Tibial nerve (tissue), 4 donors: ENCODE data around the gene ITPRID2. TPM values are rescaled to one million over a fixed set of nuclear protein-coding genes. Genes with fewer than 3 reads are reported as not detected.

Source experiments
- DNase-seq, 2 donors: peaks; one replicate each; pipeline ENCODE4 v3.0.0-alpha.2; 2019; ENCODE audit warnings: low spot score in 2 of 2
- H3K27ac ChIP-seq, 4 donors: fragments of 200-600 bp; sonication (generic) in 3 of 4; one replicate each; pipeline ENCODE4 v1.5.1; 2017 to 2019; ENCODE audit warnings: mild to moderate bottlenecking in 1 of 4
- H3K27me3 ChIP-seq, 2 donors: fragments of 200-600 bp; sonication (generic) in 1 of 2; one replicate each; pipeline versions ENCODE4 v1.5.1 to v1.6.0; 2017 to 2019
- H3K36me3 ChIP-seq, 3 donors: fragments of 200-600 bp; sonication (generic); one replicate each; pipeline ENCODE4 v1.5.1; 2018 to 2019
- H3K4me1 ChIP-seq, 4 donors: fragments of 200-600 bp; sonication (generic) in 3 of 4; one replicate each; pipeline ENCODE4 v1.5.1; 2017 to 2019
- H3K4me3 ChIP-seq, 4 donors: fragments of 200-600 bp; sonication (generic) in 3 of 4; one replicate each; pipeline ENCODE4 v1.5.1; 2017 to 2019; ENCODE audit warnings: mild to moderate bottlenecking in 1 of 4, moderate library complexity in 1 of 4
- H3K9me3 ChIP-seq, 4 donors: fragments of 200-600 bp; sonication (generic) in 3 of 4; one replicate each; pipeline ENCODE4 v1.5.1; 2017 to 2019
- EP300 ChIP-seq, 2 donors: sonication (generic); formaldehyde crosslinking; IDR thresholded peaks; one replicate each; pipeline ENCODE4 v1.6.1; 2017; ENCODE audit warnings: antibody characterized with exemption in 2 of 2, mild to moderate bottlenecking in 1 of 2
- POLR2A ChIP-seq, 2 donors: fragments of 450-650 bp; IDR thresholded peaks; one replicate each; pipeline ENCODE4 v1.6.1; 2017; ENCODE audit warnings: antibody characterized with exemption in 2 of 2, mild to moderate bottlenecking in 2 of 2, moderate library complexity in 2 of 2
- WGBS, 2 donors: methylation state at CpG; one replicate each; pipeline ENCODE4 v1.1.5; 2018; 5-methylcytosine and 5-hydroxymethylcytosine counted together
- total RNA-seq, 4 donors: library from RNA; depleted of rRNA; stranded (reverse); fragments of >200 nt; gene quantifications; one replicate each; pipeline ENCODE4 v1.1.0, GENCODE V29; 2016
- TF ChIP-seq, protein P1 (sequence below), 5 experiments: fragments of 200-600 bp in 3 of 5; fragments of 450-650 bp in 2 of 5; sonication (generic) in 3 of 5; IDR thresholded peaks; one replicate each; pipeline ENCODE4 v1.5.1; 2016 to 2019; ENCODE audit warnings: antibody characterized with exemption in 5 of 5, mild to moderate bottlenecking in 3 of 5, moderate library complexity in 2 of 5

ITPRID2 gene
- total RNA-seq, 4 donors from 2014 or later, result 203 to 300 (median 245) TPM

- TF ChIP-seq POLR2A (IDR thresholded peaks at IDR 0.05) (no peak), EP300 (IDR thresholded peaks at IDR 0.05) (no peak)
- TF ChIP-seq, protein P1, sequence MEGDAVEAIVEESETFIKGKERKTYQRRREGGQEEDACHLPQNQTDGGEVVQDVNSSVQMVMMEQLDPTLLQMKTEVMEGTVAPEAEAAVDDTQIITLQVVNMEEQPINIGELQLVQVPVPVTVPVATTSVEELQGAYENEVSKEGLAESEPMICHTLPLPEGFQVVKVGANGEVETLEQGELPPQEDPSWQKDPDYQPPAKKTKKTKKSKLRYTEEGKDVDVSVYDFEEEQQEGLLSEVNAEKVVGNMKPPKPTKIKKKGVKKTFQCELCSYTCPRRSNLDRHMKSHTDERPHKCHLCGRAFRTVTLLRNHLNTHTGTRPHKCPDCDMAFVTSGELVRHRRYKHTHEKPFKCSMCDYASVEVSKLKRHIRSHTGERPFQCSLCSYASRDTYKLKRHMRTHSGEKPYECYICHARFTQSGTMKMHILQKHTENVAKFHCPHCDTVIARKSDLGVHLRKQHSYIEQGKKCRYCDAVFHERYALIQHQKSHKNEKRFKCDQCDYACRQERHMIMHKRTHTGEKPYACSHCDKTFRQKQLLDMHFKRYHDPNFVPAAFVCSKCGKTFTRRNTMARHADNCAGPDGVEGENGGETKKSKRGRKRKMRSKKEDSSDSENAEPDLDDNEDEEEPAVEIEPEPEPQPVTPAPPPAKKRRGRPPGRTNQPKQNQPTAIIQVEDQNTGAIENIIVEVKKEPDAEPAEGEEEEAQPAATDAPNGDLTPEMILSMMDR (IDR thresholded peaks at IDR 0.05), result no peak
- Histone ChIP-seq H3K27ac (no peak overlapping the region), H3K4me1 (peaks cover 0 to 6% (median 0%) of the 10 kb centered on the region in 4 donors), H3K4me3 (no peak overlapping the region), H3K27me3 (no peaks in the 10 kb centered on the region), H3K36me3 (no peaks in the 10 kb centered on the region), H3K9me3 (no peaks in the 10 kb centered on the region)
- DNase-seq, result no peak
- 47 to 86% methylated on average over 1 to 2 of the region's 2 CpGs for WGBS, 2 donors
These were observed 13.1 kb upstream of the ITPRID2 start for GRCh38 chr2:181878448-181878847.

GRCh38 chr2:181879295-181879694 is 12.2 kb upstream of the ITPRID2 start:
- TF ChIP-seq POLR2A (IDR thresholded peaks at IDR 0.05) (no peak), EP300 (IDR thresholded peaks at IDR 0.05) (no peak)
- TF ChIP-seq, protein P1 (IDR thresholded peaks at IDR 0.05), result no peak
- H3K4me3 ChIP-seq, result no peak overlapping the region
- no peaks in the 10 kb centered on the region for H3K36me3 ChIP-seq
- no peak for DNase-seq
- peaks cover 0 to 6% (median 0%) of the 10 kb centered on the region in 4 donors for H3K4me1 ChIP-seq
- no peak overlapping the region for H3K27ac ChIP-seq
- WGBS, 2 donors, result 74 to 97% methylated on average over 2 of the region's 2 CpGs
- no peaks in the 10 kb centered on the region for H3K27me3 ChIP-seq
- no peaks in the 10 kb centered on the region for H3K9me3 ChIP-seq

GRCh38 chr2:181882246-181883020 is 9.1 kb upstream of the ITPRID2 start:
- TF ChIP-seq EP300 (IDR thresholded peaks at IDR 0.05), result no peak
- no peak for TF ChIP-seq POLR2A (IDR thresholded peaks at IDR 0.05)
- TF ChIP-seq, protein P1 (IDR thresholded peaks at IDR 0.05), result no peak
- Histone ChIP-seq H3K4me1 (peaks cover 0 to 12% (median 0%) of the 10 kb centered on the region in 4 donors), H3K36me3 (no peaks in the 10 kb centered on the region), H3K27me3 (no peaks in the 10 kb centered on the region), H3K27ac (no peak overlapping the region), H3K4me3 (no peak overlapping the region), H3K9me3 (no peaks in the 10 kb centered on the region)
- DNase-seq, result no peak
- 88 to 90% methylated on average over 4 of the region's 4 CpGs for WGBS, 2 donors

DNA sequence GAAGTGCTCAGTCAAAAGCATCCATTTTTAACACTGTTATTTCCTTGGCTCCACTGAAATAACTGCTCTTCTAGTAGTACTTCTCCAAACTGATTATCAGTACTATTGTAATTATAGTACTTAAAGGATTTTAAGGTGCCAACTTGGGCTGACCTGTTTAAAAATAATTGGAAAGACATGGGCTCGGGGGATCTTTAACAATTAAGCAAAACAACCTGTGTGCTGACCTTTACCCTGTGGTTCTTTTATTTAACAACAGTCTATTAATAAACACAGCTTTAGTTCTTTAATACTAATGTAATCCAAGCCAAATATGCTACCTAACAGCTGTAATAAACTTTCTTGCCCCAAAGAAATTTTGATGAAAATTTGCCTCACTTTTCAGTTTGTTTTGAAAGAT is 6.9 kb upstream of the ITPRID2 start:
- H3K36me3 ChIP-seq, result no peaks in the 10 kb centered on the region
- H3K9me3 ChIP-seq, result no peaks in the 10 kb centered on the region
- no peak overlapping the region for H3K27ac ChIP-seq
- DNase-seq, result no peak
- peaks cover 0 to 14% (median 0%) of the 10 kb centered on the region in 4 donors for H3K4me1 ChIP-seq
- TF ChIP-seq POLR2A (IDR thresholded peaks at IDR 0.05), result no peak
- TF ChIP-seq, protein P1 (IDR thresholded peaks at IDR 0.05), result no peak
- TF ChIP-seq EP300 (IDR thresholded peaks at IDR 0.05), result no peak
- no peaks in the 10 kb centered on the region for H3K27me3 ChIP-seq
- no peak overlapping the region for H3K4me3 ChIP-seq
- 65 to 71% methylated on average over 1 of the region's 1 CpG for WGBS, 2 donors

DNA sequence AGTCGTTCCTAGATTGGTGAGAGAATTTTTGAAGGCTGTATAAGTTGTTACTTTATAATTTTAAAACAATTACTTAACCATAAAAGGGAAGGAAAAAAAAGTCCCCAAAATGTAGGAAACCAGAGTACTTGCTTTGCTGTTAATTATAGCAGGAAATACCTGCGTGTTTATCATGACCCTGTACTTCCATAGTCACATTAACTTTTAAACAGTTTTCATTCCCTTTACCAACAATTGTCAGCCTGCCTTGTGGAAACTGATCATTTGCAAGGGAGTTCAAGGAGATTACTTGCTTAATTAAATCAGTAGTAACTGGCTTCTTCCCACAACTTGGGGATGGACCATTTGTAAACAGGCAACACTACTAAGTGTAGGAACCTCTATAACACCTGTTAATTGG is 6.4 kb upstream of the ITPRID2 start:
- 74% methylated on average over 2 of the region's 2 CpGs for WGBS, 2 donors

More for the DNA sequence above, 6.4 kb upstream of the ITPRID2 start:
- TF ChIP-seq, protein P1 (IDR thresholded peaks at IDR 0.05), result no peak
- TF ChIP-seq EP300 (IDR thresholded peaks at IDR 0.05) (no peak), POLR2A (IDR thresholded peaks at IDR 0.05) (no peak)
- Histone ChIP-seq H3K27me3 (no peaks in the 10 kb centered on the region), H3K36me3 (no peaks in the 10 kb centered on the region), H3K4me3 (no peak overlapping the region), H3K4me1 (peaks cover 0 to 14% (median 0%) of the 10 kb centered on the region in 4 donors), H3K27ac (no peak overlapping the region), H3K9me3 (no peaks in the 10 kb centered on the region)
- DNase-seq, result no peak
